HG03045 (cell line): ENCODE results near the gene DNAJC17.

Experiments
- ATAC-seq: cut with Tn5 transposase; IDR thresholded peaks from one replicate; pipeline ENCODE4 v1.9.1; 2021; ENCODE audit warnings: mild to moderate bottlenecking, moderate library complexity; ENCODE audit not compliant: unreplicated experiment

The DNAJC17 gene

GRCh38 chr15:40830884-40831283 lies 23.6 kb upstream of the DNAJC17 start:
- no peak for ATAC-seq

- no peak for ATAC-seq
These were observed 21.8 kb upstream of the DNAJC17 start for GRCh38 chr15:40829115-40829514.

GRCh38 chr15:40828447-40829036 lies 21.3 kb upstream of the DNAJC17 start, which contains the start of gene PPP1R14D:
Gene PPP1R14D, minus strand, starts transcription at chr15:40828708. Its CDS starts 67 bp downstream, at chr15:40828641.
- ATAC-seq, result no peak

GRCh38 chr15:40826423-40827075 lies 19.3 kb upstream of the DNAJC17 start:
- ATAC-seq, result no peak

- no peak for ATAC-seq
These were observed 18.6 kb upstream of the DNAJC17 start for GRCh38 chr15:40825661-40826422.

GRCh38 chr15:40823572-40824343 lies 16.5 kb upstream of the DNAJC17 start:
- ATAC-seq, result no peak

- ATAC-seq, result no peak
These were observed 13.9 kb upstream of the DNAJC17 start for GRCh38 chr15:40821195-40821594.

- no peak for ATAC-seq
These were observed 11.8 kb upstream of the DNAJC17 start for GRCh38 chr15:40819048-40819447.

GRCh38 chr15:40815042-40815698 lies 7.9 kb upstream of the DNAJC17 start:
- ATAC-seq, result no peak

GRCh38 chr15:40812721-40813425 lies 5.6 kb upstream of the DNAJC17 start:
- no peak for ATAC-seq

GRCh38 chr15:40808861-40809450 lies 1.7 kb upstream of the DNAJC17 start:
- no peak for ATAC-seq

- ATAC-seq, result no peak
These were observed 702 bp upstream of the DNAJC17 start for GRCh38 chr15:40807888-40808461.

- no peak for ATAC-seq
These were observed 623 bp downstream of the DNAJC17 start for GRCh38 chr15:40806672-40807027.

GRCh38 chr15:40803688-40804087 lies 3.6 kb downstream of the DNAJC17 start:
- no peak for ATAC-seq

- ATAC-seq, result no peak
These were observed 4.2 kb downstream of the DNAJC17 start for GRCh38 chr15:40803076-40803475.

- no peak for ATAC-seq
These were observed 7.8 kb downstream of the DNAJC17 start for GRCh38 chr15:40799523-40799922.

GRCh38 chr15:40796512-40796911 lies 10.8 kb downstream of the DNAJC17 start:
- no peak for ATAC-seq

- no peak for ATAC-seq
These were observed 11.2 kb downstream of the DNAJC17 start for GRCh38 chr15:40796041-40796440.

- ATAC-seq, result no peak
These were observed 13.9 kb downstream of the DNAJC17 start for GRCh38 chr15:40793216-40793989.
